NCI-H1436 (cell line): ENCODE results near the gene EPN3.

Source experiments
- DNase-seq: peaks from one replicate; lab custom pipeline; 2025; lab: John Stamatoyannopoulos, UW

The EPN3 gene

GRCh38 chr17:50590946-50591737 is 58.6 kb downstream of the EPN3 start:
- no peak for DNase-seq

DNA sequence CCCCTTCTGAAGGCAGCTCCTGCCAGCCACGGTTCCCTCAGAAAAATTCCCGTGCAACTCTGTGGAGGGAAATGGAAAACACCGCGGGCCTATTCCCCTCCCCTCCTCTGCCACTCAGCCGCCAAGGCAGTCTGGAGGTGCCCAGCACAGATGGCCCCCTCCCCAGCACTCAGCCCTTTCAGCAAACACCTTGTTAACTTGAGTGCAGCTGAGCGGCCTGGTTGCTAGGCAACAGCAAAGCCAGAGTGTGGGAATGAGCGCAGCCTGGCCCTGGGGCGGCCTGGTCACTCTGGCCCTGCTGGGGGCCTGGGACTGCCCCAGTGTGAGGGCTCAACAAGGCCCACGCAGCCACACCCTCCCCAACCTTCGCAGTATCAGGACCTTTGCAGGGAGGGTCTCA is 60.8 kb downstream of the EPN3 start:
- peak; percentile 83 for DNase-seq
